ENCODE results near the gene NCSTN. TPM values are rescaled to one million over a fixed set of nuclear protein-coding genes. Genes with fewer than 3 reads are reported as not detected.

Gene NCSTN
- total and polyA plus RNA-seq, 2 of the 13 experiments (the other 11 are each of a cell fraction or from before 2014, with no cell fraction given) = 44.2 to 247 TPM

DNA sequence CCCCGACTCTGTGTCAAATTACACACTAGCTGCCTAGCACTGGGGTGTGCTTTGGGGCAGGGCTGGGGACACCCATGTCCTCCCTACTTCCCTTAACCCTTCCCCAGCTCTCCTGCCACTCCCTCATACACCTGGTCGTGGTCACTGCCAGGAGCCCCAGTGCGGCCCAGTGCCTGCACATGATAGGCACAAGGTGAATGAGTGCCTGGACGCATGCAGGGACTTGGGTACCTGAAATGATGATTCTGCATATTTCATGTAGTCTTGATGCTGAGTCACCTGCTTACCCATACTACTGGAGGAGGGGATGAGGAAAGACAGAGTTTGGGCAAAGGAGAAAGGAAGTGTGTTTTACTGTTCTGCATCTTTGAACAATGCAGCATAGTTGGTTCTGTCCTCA lies 55.6 kb downstream of the NCSTN start:
- 41% methylated on average over 4 of the region's 4 CpGs for WGBS (ENCODE audit: low lambda C conversion rate)
- Histone ChIP-seq H3K79me2 (ENCODE audit: insufficient read depth, low read length) (no peaks in the 10 kb centered on the region), H4K20me1 (ENCODE audit: insufficient read depth, low read length) (no peaks in the 10 kb centered on the region), H3K4me2 (ENCODE audit: low read depth, low read length) (no peak overlapping the region), H2AFZ (ENCODE audit: low read length) (no peak overlapping the region), H3K4me3 (replicated peaks in 1 of 3; ENCODE audit: insufficient read depth in 1 of 3, low read depth in 2 of 3, low read length in 3 of 3) (no peak overlapping the region), H3K27ac (ENCODE audit: extremely low read length, insufficient read depth, low read length) (no peak overlapping the region), H3K36me3 (replicated peaks in 1 of 2; ENCODE audit: control insufficient read depth in 1 of 2, insufficient read depth in 2 of 2, low read length in 2 of 2) (no peaks in the 10 kb centered on the region), H3K9me3 (ENCODE audit: low read length) (no peaks in the 10 kb centered on the region), H3K27me3 (ENCODE audit: control insufficient read depth in 1 of 2, insufficient read depth in 2 of 2, low read length in 2 of 2) (peaks cover 13 to 55% of the 10 kb centered on the region in 2 experiments), H3K9ac (ENCODE audit: insufficient read depth, low read depth, low read length) (no peak overlapping the region), H3K4me1 (ENCODE audit: insufficient read depth, low read length) (peaks cover 7% of the 10 kb centered on the region; the same call in 1 of the 2 replicates)
- ChIA-PET CTCF (ENCODE audit: low intra/inter-chr PET ratio, low total read pairs) (no interaction called here), POLR2A (no interaction called here)
- ATAC-seq (no peak), FAIRE-seq (no peak), DNase-seq (ENCODE audit: low spot score) (no peak)
- intact Hi-C loops (cut with micrococcal nuclease; ENCODE audit: unreplicated experiment) (no loop called here), in situ Hi-C loops (cut with HindIII; ENCODE audit: extremely low pct_ligation_motif_present, low pct_unique_long_range_greater_than_20kb) (no loop called here)
- no TSS peak for BruUV-seq (replicated peaks)
- TF ChIP-seq ZNF646 (CRISPR knock-in tag; IDR thresholded peaks at IDR 0.05) (no peak), ZNF552 (CRISPR knock-in tag; IDR thresholded peaks at IDR 0.05; ENCODE audit: borderline replicate concordance) (no peak), MAFF (IDR thresholded peaks at IDR 0.05; ENCODE audit: low read depth, low read length) (peak; percentile 93), MAFK (conservative IDR thresholded peaks at IDR 0.05 in 1 of 2, IDR thresholded peaks at IDR 0.05 in 1 of 2; ENCODE audit: low read length in 2 of 2) (peak; percentile 91 to 92)
- TF ChIP-seq, protein P1, sequence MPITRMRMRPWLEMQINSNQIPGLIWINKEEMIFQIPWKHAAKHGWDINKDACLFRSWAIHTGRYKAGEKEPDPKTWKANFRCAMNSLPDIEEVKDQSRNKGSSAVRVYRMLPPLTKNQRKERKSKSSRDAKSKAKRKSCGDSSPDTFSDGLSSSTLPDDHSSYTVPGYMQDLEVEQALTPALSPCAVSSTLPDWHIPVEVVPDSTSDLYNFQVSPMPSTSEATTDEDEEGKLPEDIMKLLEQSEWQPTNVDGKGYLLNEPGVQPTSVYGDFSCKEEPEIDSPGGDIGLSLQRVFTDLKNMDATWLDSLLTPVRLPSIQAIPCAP (CRISPR knock-in tag; IDR thresholded peaks at IDR 0.05; ENCODE audit: low read depth) = no peak

Data from HepG2 (cell line).